ENCODE measurements around the gene SDC3.

GRCh38 chr1:30914587-30914922 lies 6.0 kb upstream of the SDC3 start:
- TF ChIP-seq POLR2A (IDR thresholded peaks at IDR 0.05) = no peak
- TF ChIP-seq EP300 (IDR thresholded peaks at IDR 0.05) = no peak
- TF ChIP-seq CTCF (IDR thresholded peaks at IDR 0.05) = no peak
